22Rv1 (cell line): Measurements from ENCODE around the gene OR4E1.
A peak's percentile ranks its signal among the peaks of the same experiment; 100 is the strongest.

Experiments used
- H3K27ac ChIP-seq: fragments of 450-650 bp; 2 replicates; pipeline ENCODE4 v1.5.1; 2017
- CTCF ChIP-seq: fragments of 450-650 bp; IDR thresholded peaks from 2 replicates; pipeline ENCODE4 v1.5.1; 2017; ENCODE audit warnings: mild to moderate bottlenecking
- ZFX ChIP-seq: fragments of 450-650 bp; IDR thresholded peaks from 2 replicates; pipeline ENCODE4 v1.6.1; 2017; ENCODE audit warnings: antibody characterized with exemption, borderline replicate concordance

The OR4E1 gene

GRCh38 chr14:21673718-21674117 lies at the start of gene OR4E1:
TSS of gene OR4E1 (minus strand) at chr14:21673818. CDS start at chr14:21670935, 2,883 bp downstream.
- H3K27ac ChIP-seq, result no peak within 1 kb of the TSS
- TF ChIP-seq CTCF (no peak), ZFX (no peak)

GRCh38 chr14:21721504-21721903 lies 47.9 kb upstream of the OR4E1 start:
- H3K27ac ChIP-seq, result no peak overlapping the region
- no peak for TF ChIP-seq CTCF
- TF ChIP-seq ZFX, result no peak

GRCh38 chr14:21719841-21720240 lies 46.2 kb upstream of the OR4E1 start:
- TF ChIP-seq CTCF, result no peak
- TF ChIP-seq ZFX, result no peak
- no peak overlapping the region for H3K27ac ChIP-seq

- TF ChIP-seq CTCF, result no peak
- TF ChIP-seq ZFX, result no peak
- no peak overlapping the region for H3K27ac ChIP-seq
These were observed 40.8 kb upstream of the OR4E1 start for GRCh38 chr14:21714318-21714929.

GRCh38 chr14:21712036-21712435 lies 38.4 kb upstream of the OR4E1 start:
- no peak overlapping the region for H3K27ac ChIP-seq
- TF ChIP-seq ZFX (no peak), CTCF (no peak)

GRCh38 chr14:21711360-21711961 lies 37.8 kb upstream of the OR4E1 start:
- no peak overlapping the region for H3K27ac ChIP-seq

More at GRCh38 chr14:21711360-21711961, 37.8 kb upstream of the OR4E1 start:
- no peak for TF ChIP-seq ZFX
- TF ChIP-seq CTCF, result peak; percentile 92
